Caco-2 (cell line): ENCODE results near the gene GASK1A. TPM values are rescaled to one million over a fixed set of nuclear protein-coding genes. Genes with fewer than 3 reads are reported as not detected.

Experiments
- BruUV-seq: library from RNA; stranded (reverse); fragments of 400-500 nt; replicated peaks from 2 replicates; lab custom pipeline; 2021; lab: Mats Ljungman, UMichigan
- CTCF ChIA-PET: fragments of 300-600 bp; sonication (Branson Sonifier 250); formaldehyde crosslinking; loops from one replicate; lab custom pipeline; 2022; ENCODE audit warnings: antibody characterized with exemption; lab: Charles Lee
- POLR2A ChIA-PET: fragments of 300-600 bp; sonication (Branson Sonifier 250); formaldehyde crosslinking; loops from one replicate; lab custom pipeline; 2022; ENCODE audit warnings: antibody characterized with exemption; lab: Charles Lee
- DNase-seq, 2 experiments: peaks; one replicate each; pipeline versions ENCODE4 v3.0.0 to v3.0.0-alpha.2; 2020 to 2022
- H3K27me3 ChIP-seq: replicated peaks from 2 replicates; pipeline ENCODE4 v1.6.0; 2011; ENCODE audit warnings: low read length; ENCODE audit not compliant: control insufficient read depth, insufficient read depth
- H3K36me3 ChIP-seq: 2 replicates; pipeline ENCODE4 v1.5.1; 2011; ENCODE audit warnings: low read length; ENCODE audit not compliant: control insufficient read depth, insufficient read depth
- H3K4me1 ChIP-seq: fragments of 250-450 bp; sonication (Bioruptor Pico); 2 replicates; pipeline ENCODE4 v1.5.1; 2020; ENCODE audit warnings: mild to moderate bottlenecking
- H3K4me3 ChIP-seq: 2 replicates; pipeline ENCODE4 v1.5.1; 2011; ENCODE audit warnings: low read depth, mild to moderate bottlenecking, control low read depth, low read length
- H3K9me3 ChIP-seq: fragments of 250-450 bp; sonication (Bioruptor Pico); 2 replicates; pipeline ENCODE4 v1.5.1; 2020; ENCODE audit warnings: mild to moderate bottlenecking, moderate library complexity
- H3K27ac Mint-ChIP-seq: one replicate; pipeline ENCODE4 v1.8.0; 2022; ENCODE audit warnings: mixed read lengths; ENCODE audit not compliant: unreplicated experiment
- H3K27me3 Mint-ChIP-seq: one replicate; pipeline ENCODE4 v1.8.0; 2022; ENCODE audit warnings: mixed read lengths; ENCODE audit not compliant: insufficient read depth, unreplicated experiment
- H3K36me3 Mint-ChIP-seq: one replicate; pipeline ENCODE4 v1.8.0; 2022; ENCODE audit warnings: mild to moderate bottlenecking, mixed read lengths; ENCODE audit not compliant: insufficient read depth, unreplicated experiment
- H3K4me1 Mint-ChIP-seq: one replicate; pipeline ENCODE4 v1.8.0; 2022; ENCODE audit warnings: low read depth, mixed read lengths; ENCODE audit not compliant: unreplicated experiment
- H3K4me3 Mint-ChIP-seq: one replicate; pipeline ENCODE4 v1.8.0; 2022; ENCODE audit warnings: mild to moderate bottlenecking, moderate library complexity, mixed read lengths; ENCODE audit not compliant: unreplicated experiment
- H3K9me3 Mint-ChIP-seq: one replicate; pipeline ENCODE4 v1.8.0; 2022; ENCODE audit warnings: mixed read lengths; ENCODE audit not compliant: unreplicated experiment
- intact Hi-C: fragments of 100-400 bp; cut with micrococcal nuclease; formaldehyde crosslinking; loops from one replicate; pipeline ENCODE4 v1.10.0; 2022; ENCODE audit not compliant: unreplicated experiment
- total RNA-seq: library from RNA; stranded (reverse); gene quantifications from 2 replicates; pipeline ENCODE4 v1.2.3, GENCODE V29; 2022
- TF ChIP-seq, protein P1 (sequence below), 2 experiments: fragments of 200-600 bp in 1 of 2; IDR thresholded peaks; 1 replicate in 1 of 2; 2 replicates in 1 of 2; pipeline versions ENCODE4 v1.5.1 to v1.8.0; 2011 to 2022; ENCODE audit warnings: antibody characterized with exemption in 1 of 2, control low read depth in 1 of 2, inconsistent platforms in 1 of 2, low read depth in 1 of 2, low read length in 1 of 2, mild to moderate bottlenecking in 1 of 2, moderate library complexity in 1 of 2; ENCODE audit not compliant: insufficient read depth in 1 of 2, severe bottlenecking in 1 of 2, unreplicated experiment in 1 of 2

GASK1A gene
- total RNA-seq, 1 experiment from 2014 or later, result 0.16 TPM

DNA sequence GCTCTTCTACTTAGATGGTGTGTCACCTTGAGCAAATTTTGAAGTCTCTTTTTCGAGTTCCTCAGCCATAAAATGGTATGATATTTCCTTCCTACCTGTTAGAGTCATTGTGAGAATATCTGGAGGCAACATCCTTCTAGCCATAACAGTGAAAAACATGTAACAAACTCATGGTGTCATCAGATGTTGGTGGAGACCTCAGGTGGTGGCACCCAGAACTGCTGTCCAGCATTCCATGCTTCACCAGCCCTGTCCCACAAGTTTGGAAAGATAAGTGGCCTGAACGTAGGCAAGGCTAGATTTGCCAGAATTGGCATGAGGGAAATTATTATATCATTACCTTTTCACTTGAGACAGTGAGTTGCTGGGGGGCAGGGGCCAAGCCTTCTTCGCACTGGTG, 30.4 kb downstream of the GASK1A start:
- Histone ChIP-seq H3K4me3 (no peak overlapping the region), H3K4me1 (no peaks in the 10 kb centered on the region), H3K27me3 (no peaks in the 10 kb centered on the region; the same call in 1 of the 2 replicates), H3K36me3 (no peaks in the 10 kb centered on the region), H3K9me3 (0 out of 2 replicates have a peak, but pooled peaks cover 1% of the 10 kb centered on the region)
- no peak overlapping the region for H3K27ac Mint-ChIP-seq
- ChIA-PET POLR2A (no interaction called here), CTCF (interaction anchor here (1.5 kb wide), 1 partner anchor 48 kb away, joined by 3 read pairs; no protein-coding TSS in a partner anchor)
- intact Hi-C loops, result no loop called here
- no peaks in the 10 kb centered on the region for H3K9me3 Mint-ChIP-seq
- TF ChIP-seq, protein P1, sequence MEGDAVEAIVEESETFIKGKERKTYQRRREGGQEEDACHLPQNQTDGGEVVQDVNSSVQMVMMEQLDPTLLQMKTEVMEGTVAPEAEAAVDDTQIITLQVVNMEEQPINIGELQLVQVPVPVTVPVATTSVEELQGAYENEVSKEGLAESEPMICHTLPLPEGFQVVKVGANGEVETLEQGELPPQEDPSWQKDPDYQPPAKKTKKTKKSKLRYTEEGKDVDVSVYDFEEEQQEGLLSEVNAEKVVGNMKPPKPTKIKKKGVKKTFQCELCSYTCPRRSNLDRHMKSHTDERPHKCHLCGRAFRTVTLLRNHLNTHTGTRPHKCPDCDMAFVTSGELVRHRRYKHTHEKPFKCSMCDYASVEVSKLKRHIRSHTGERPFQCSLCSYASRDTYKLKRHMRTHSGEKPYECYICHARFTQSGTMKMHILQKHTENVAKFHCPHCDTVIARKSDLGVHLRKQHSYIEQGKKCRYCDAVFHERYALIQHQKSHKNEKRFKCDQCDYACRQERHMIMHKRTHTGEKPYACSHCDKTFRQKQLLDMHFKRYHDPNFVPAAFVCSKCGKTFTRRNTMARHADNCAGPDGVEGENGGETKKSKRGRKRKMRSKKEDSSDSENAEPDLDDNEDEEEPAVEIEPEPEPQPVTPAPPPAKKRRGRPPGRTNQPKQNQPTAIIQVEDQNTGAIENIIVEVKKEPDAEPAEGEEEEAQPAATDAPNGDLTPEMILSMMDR (IDR thresholded peaks at IDR 0.05; ENCODE audit: insufficient read depth in 1 of 2, low read depth in 1 of 2, low read length in 1 of 2, severe bottlenecking in 1 of 2, unreplicated experiment in 1 of 2), result no peak
- no peak overlapping the region for H3K4me3 Mint-ChIP-seq
- no peaks in the 10 kb centered on the region for H3K36me3 Mint-ChIP-seq
- H3K4me1 Mint-ChIP-seq, result no peaks in the 10 kb centered on the region
- no TSS peak for BruUV-seq
- peaks cover 8% of the 10 kb centered on the region for H3K27me3 Mint-ChIP-seq
- peak in 1 of 2 experiments; percentile 1 for DNase-seq

DNA sequence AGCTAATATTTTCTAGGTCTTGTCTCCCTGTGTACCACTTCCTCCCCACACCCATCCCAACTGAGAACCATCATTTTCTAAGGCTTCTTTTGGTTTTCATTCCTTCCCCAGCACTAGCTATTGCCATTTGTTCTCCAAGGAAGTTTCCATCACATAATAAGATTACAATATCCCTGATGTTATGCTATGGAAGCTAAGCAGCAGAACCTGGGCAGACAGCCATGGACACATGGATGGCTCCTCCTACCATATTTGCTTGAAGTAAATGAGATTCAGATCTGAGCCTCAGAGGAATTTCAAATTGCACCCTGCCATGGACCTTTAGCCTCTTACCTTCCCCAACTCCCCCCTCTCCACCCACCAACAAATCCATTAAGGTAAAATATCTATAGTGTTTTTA, 31.5 kb downstream of the GASK1A start:
- H3K9me3 ChIP-seq, result 0 out of 2 replicates have a peak, but pooled peaks cover 5% of the 10 kb centered on the region
- H3K27me3 ChIP-seq, result no peaks in the 10 kb centered on the region; the same call in 1 of the 2 replicates
- POLR2A ChIA-PET, result no interaction called here
- CTCF ChIA-PET, result no interaction called here
- H3K4me3 ChIP-seq, result no peak overlapping the region
- H3K36me3 Mint-ChIP-seq, result no peaks in the 10 kb centered on the region
- no peaks in the 10 kb centered on the region for H3K4me1 Mint-ChIP-seq
- intact Hi-C loops, result no loop called here
- peaks cover 5% of the 10 kb centered on the region for H3K27me3 Mint-ChIP-seq
- H3K4me1 ChIP-seq, result no peaks in the 10 kb centered on the region
- no TSS peak for BruUV-seq
- H3K27ac Mint-ChIP-seq, result no peak overlapping the region
- DNase-seq, result no peak
- TF ChIP-seq, protein P1 (IDR thresholded peaks at IDR 0.05; ENCODE audit: insufficient read depth in 1 of 2, low read depth in 1 of 2, low read length in 1 of 2, severe bottlenecking in 1 of 2, unreplicated experiment in 1 of 2), result no peak
- no peaks in the 10 kb centered on the region for H3K36me3 ChIP-seq
- no peaks in the 10 kb centered on the region for H3K9me3 Mint-ChIP-seq
- no peak overlapping the region for H3K4me3 Mint-ChIP-seq

DNA sequence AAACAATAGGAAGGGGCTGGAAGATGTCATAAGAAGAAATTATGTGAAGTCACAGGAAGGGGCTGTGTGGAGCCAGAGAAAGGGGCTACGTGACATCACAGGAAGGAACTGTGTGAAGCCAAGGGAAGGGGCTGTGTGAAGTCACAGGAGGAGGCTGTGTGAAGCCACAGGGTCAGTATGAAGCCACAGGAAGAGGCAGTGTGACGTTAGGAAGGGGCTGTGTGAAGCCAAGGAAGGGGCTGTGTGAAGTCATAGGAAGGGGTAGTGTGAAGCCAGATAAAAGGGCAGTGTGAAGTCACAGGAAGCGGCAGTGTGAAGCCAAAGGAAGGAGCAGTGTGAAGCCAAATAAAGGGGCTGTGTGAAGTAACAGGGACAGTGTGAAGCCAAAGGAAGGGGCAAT, 32.5 kb downstream of the GASK1A start:
- no TSS peak for BruUV-seq
- H3K36me3 Mint-ChIP-seq, result no peaks in the 10 kb centered on the region
- DNase-seq, result no peak
- intact Hi-C loops, result no loop called here
- no peaks in the 10 kb centered on the region for H3K36me3 ChIP-seq
- no peaks in the 10 kb centered on the region for H3K4me1 Mint-ChIP-seq
- H3K27me3 Mint-ChIP-seq, result no peaks in the 10 kb centered on the region
- H3K9me3 ChIP-seq, result 0 out of 2 replicates have a peak, but pooled peaks cover 5% of the 10 kb centered on the region
- H3K27me3 ChIP-seq, result no peaks in the 10 kb centered on the region; the same call in 1 of the 2 replicates
- TF ChIP-seq, protein P1 (IDR thresholded peaks at IDR 0.05; ENCODE audit: insufficient read depth in 1 of 2, low read depth in 1 of 2, low read length in 1 of 2, severe bottlenecking in 1 of 2, unreplicated experiment in 1 of 2), result no peak
- no peaks in the 10 kb centered on the region for H3K4me1 ChIP-seq
- H3K27ac Mint-ChIP-seq, result no peak overlapping the region
- ChIA-PET POLR2A (no interaction called here), CTCF (no interaction called here)
- H3K4me3 ChIP-seq, result no peak overlapping the region
- no peak overlapping the region for H3K4me3 Mint-ChIP-seq
- no peaks in the 10 kb centered on the region for H3K9me3 Mint-ChIP-seq
